Panc1 (cell line): ENCODE measurements around the gene ZNF77. TPM values are rescaled to one million over a fixed set of nuclear protein-coding genes. Genes with fewer than 3 reads are reported as not detected.

Source experiments
- ATAC-seq: fragments of 200-7000 bp; cut with Tn5 transposase; 2 replicates; pipeline ENCODE4 v1.9.1; 2020; ENCODE audit warnings: mild to moderate bottlenecking, moderate library complexity
- BruUV-seq: library from RNA; stranded (reverse); fragments of 400-500 nt; replicated peaks from 2 replicates; lab custom pipeline; 2021; lab: Mats Ljungman, UMichigan
- CTCF ChIA-PET: fragments of 300-600 bp; sonication (Branson Sonifier 250); formaldehyde crosslinking; loops from one replicate; lab custom pipeline; 2022; ENCODE audit warnings: antibody characterized with exemption; lab: Charles Lee
- POLR2A ChIA-PET: fragments of 300-600 bp; sonication (Branson Sonifier 250); formaldehyde crosslinking; loops from one replicate; lab custom pipeline; 2022; ENCODE audit warnings: antibody characterized with exemption; lab: Charles Lee
- DNase-seq: peaks from one replicate; pipeline ENCODE4 v3.0.0-alpha.2; 2010; ENCODE audit warnings: low read depth, low spot score
- H3K27ac ChIP-seq: 2 replicates; pipeline ENCODE4 v1.5.1; 2011; ENCODE audit warnings: mild to moderate bottlenecking, low read length, inconsistent platforms
- H3K27me3 ChIP-seq: fragments of 200-500 bp; sonication (Bioruptor generic); 2 replicates; pipeline ENCODE4 v1.6.0; 2014; ENCODE audit warnings: low read length, inconsistent platforms; ENCODE audit not compliant: control insufficient read depth, insufficient read depth
- H3K36me3 ChIP-seq: fragments of 200-500 bp; sonication (Bioruptor generic); 2 replicates; pipeline ENCODE4 v1.5.1; 2014; ENCODE audit warnings: inconsistent platforms, mild to moderate bottlenecking, low read length, moderate library complexity; ENCODE audit not compliant: control insufficient read depth, insufficient read depth
- H3K4me1 ChIP-seq: 2 replicates; pipeline ENCODE4 v1.5.1; 2011; ENCODE audit warnings: inconsistent platforms, mild to moderate bottlenecking, low read length, moderate library complexity; ENCODE audit not compliant: control insufficient read depth, insufficient read depth
- H3K4me3 ChIP-seq, 2 experiments: 2 replicates each; pipeline ENCODE4 v1.5.1; 2011 to 2012; ENCODE audit warnings: low read depth in 2 of 2, low read length in 2 of 2, mild to moderate bottlenecking in 2 of 2, inconsistent platforms in 1 of 2, moderate library complexity in 1 of 2
- H3K9me3 ChIP-seq: fragments of 200-500 bp; sonication (Bioruptor generic); 2 replicates; pipeline ENCODE4 v1.5.1; 2014; ENCODE audit warnings: low read depth, mild to moderate bottlenecking, inconsistent platforms, low read length, moderate library complexity; ENCODE audit not compliant: control insufficient read depth, insufficient read depth
- CTCF ChIP-seq: fragments of 450-650 bp; IDR thresholded peaks from 2 replicates; pipeline ENCODE4 v1.5.1; 2017; ENCODE audit warnings: mild to moderate bottlenecking
- POLR2AphosphoS5 ChIP-seq: IDR thresholded peaks from 2 replicates; pipeline ENCODE4 v1.6.1; 2012; ENCODE audit warnings: mild to moderate bottlenecking, low read depth, low read length, moderate library complexity
- REST ChIP-seq, 2 experiments: IDR thresholded peaks; 2 replicates each; pipeline ENCODE4 v1.6.1; 2011 to 2012; ENCODE audit warnings: low read depth in 2 of 2, control low read depth in 1 of 2, low read length in 1 of 2, mild to moderate bottlenecking in 1 of 2, moderate library complexity in 1 of 2; ENCODE audit not compliant: insufficient read depth in 1 of 2
- SIN3A ChIP-seq: IDR thresholded peaks from 2 replicates; pipeline ENCODE4 v1.6.1; 2012; ENCODE audit warnings: low read depth, mild to moderate bottlenecking, low read length, moderate library complexity, borderline replicate concordance; ENCODE audit not compliant: insufficient read depth
- TCF7L2 ChIP-seq: IDR thresholded peaks from 2 replicates; pipeline ENCODE4 v1.6.1; 2011; ENCODE audit warnings: mild to moderate bottlenecking, low read depth, low read length, inconsistent platforms
- in situ Hi-C: cut with HindIII; loops from 2 replicates; pipeline ENCODE4 v1.10.0; 2016; ENCODE audit warnings: low sequenced_read_pairs, low pct_unique_long_range_greater_than_20kb
- intact Hi-C: fragments of 100-400 bp; cut with micrococcal nuclease; formaldehyde crosslinking; loops from one replicate; pipeline ENCODE4 v1.10.0; 2022; ENCODE audit not compliant: unreplicated experiment
- total RNA-seq: library from RNA; stranded (reverse); gene quantifications from one replicate; pipeline ENCODE4 v1.2.1, GENCODE V29; 2021; ENCODE audit not compliant: unreplicated experiment

The ZNF77 gene
- total RNA-seq, 1 experiment from 2014 or later, result 4.5 TPM

GRCh38 chr19:2988568-2988967 lies 43.8 kb upstream of the ZNF77 start:
- H3K36me3 ChIP-seq, result no peaks in the 10 kb centered on the region
- CTCF ChIA-PET, result no interaction called here
- H3K4me1 ChIP-seq, result no peaks in the 10 kb centered on the region
- intact Hi-C loops, result no loop called here
- in situ Hi-C loops, result no loop called here
- ATAC-seq (no peak), DNase-seq (no peak)
- no TSS peak for BruUV-seq
- H3K4me3 ChIP-seq, result no peak overlapping the region
- POLR2A ChIA-PET, result no interaction called here
- no peaks in the 10 kb centered on the region for H3K9me3 ChIP-seq
- H3K27me3 ChIP-seq, result no peaks in the 10 kb centered on the region
- no peak overlapping the region for H3K27ac ChIP-seq
- TF ChIP-seq POLR2AphosphoS5 (no peak), CTCF (no peak), TCF7L2 (no peak), SIN3A (no peak), REST (IDR thresholded peaks at IDR 0.05; ENCODE audit: insufficient read depth in 1 of 2, low read depth in 2 of 2, low read length in 1 of 2) (no peak)

GRCh38 chr19:2987797-2988196 lies 43.0 kb upstream of the ZNF77 start:
- no peak for ATAC-seq
- ChIA-PET CTCF (no interaction called here), POLR2A (no interaction called here)
- H3K27ac ChIP-seq, result no peak overlapping the region
- BruUV-seq, result no TSS peak
- TF ChIP-seq POLR2AphosphoS5 (no peak), REST (IDR thresholded peaks at IDR 0.05; ENCODE audit: insufficient read depth in 1 of 2, low read depth in 2 of 2, low read length in 1 of 2) (no peak), SIN3A (no peak), CTCF (no peak), TCF7L2 (no peak)
- DNase-seq, result no peak
- peaks cover 3% of the 10 kb centered on the region; the same call in 1 of the 2 replicates for H3K4me1 ChIP-seq
- H3K4me3 ChIP-seq, result no peak overlapping the region
- H3K9me3 ChIP-seq, result no peaks in the 10 kb centered on the region
- in situ Hi-C loops, result no loop called here
- H3K36me3 ChIP-seq, result no peaks in the 10 kb centered on the region
- intact Hi-C loops, result no loop called here
- no peaks in the 10 kb centered on the region for H3K27me3 ChIP-seq
